Panc1 (cell line): ENCODE data around the gene CD1C. TPM values are rescaled to one million over a fixed set of nuclear protein-coding genes. Genes with fewer than 3 reads are reported as not detected.
"Not testable (repeated sequence)": the region's sequence is repeated elsewhere in the genome, so short reads cannot be mapped to it uniquely, and the experiment has no call there.

ENCODE experiments used
- ATAC-seq: fragments of 200-7000 bp; cut with Tn5 transposase; 2 replicates; pipeline ENCODE4 v1.9.1; 2020; ENCODE audit warnings: mild to moderate bottlenecking, moderate library complexity
- BruUV-seq: library from RNA; stranded (reverse); fragments of 400-500 nt; replicated peaks from 2 replicates; lab custom pipeline; 2021; lab: Mats Ljungman, UMichigan
- CTCF ChIA-PET: fragments of 300-600 bp; sonication (Branson Sonifier 250); formaldehyde crosslinking; loops from one replicate; lab custom pipeline; 2022; ENCODE audit warnings: antibody characterized with exemption; lab: Charles Lee
- POLR2A ChIA-PET: fragments of 300-600 bp; sonication (Branson Sonifier 250); formaldehyde crosslinking; loops from one replicate; lab custom pipeline; 2022; ENCODE audit warnings: antibody characterized with exemption; lab: Charles Lee
- DNase-seq: peaks from one replicate; pipeline ENCODE4 v3.0.0-alpha.2; 2010; ENCODE audit warnings: low read depth, low spot score
- H3K27ac ChIP-seq: 2 replicates; pipeline ENCODE4 v1.5.1; 2011; ENCODE audit warnings: mild to moderate bottlenecking, low read length, inconsistent platforms
- H3K27me3 ChIP-seq: fragments of 200-500 bp; sonication (Bioruptor generic); 2 replicates; pipeline ENCODE4 v1.6.0; 2014; ENCODE audit warnings: low read length, inconsistent platforms; ENCODE audit not compliant: control insufficient read depth, insufficient read depth
- H3K36me3 ChIP-seq: fragments of 200-500 bp; sonication (Bioruptor generic); 2 replicates; pipeline ENCODE4 v1.5.1; 2014; ENCODE audit warnings: inconsistent platforms, mild to moderate bottlenecking, low read length, moderate library complexity; ENCODE audit not compliant: control insufficient read depth, insufficient read depth
- H3K4me1 ChIP-seq: 2 replicates; pipeline ENCODE4 v1.5.1; 2011; ENCODE audit warnings: inconsistent platforms, mild to moderate bottlenecking, low read length, moderate library complexity; ENCODE audit not compliant: control insufficient read depth, insufficient read depth
- H3K4me3 ChIP-seq, 2 experiments: 2 replicates each; pipeline ENCODE4 v1.5.1; 2011 to 2012; ENCODE audit warnings: low read depth in 2 of 2, low read length in 2 of 2, mild to moderate bottlenecking in 2 of 2, inconsistent platforms in 1 of 2, moderate library complexity in 1 of 2
- H3K9me3 ChIP-seq: fragments of 200-500 bp; sonication (Bioruptor generic); 2 replicates; pipeline ENCODE4 v1.5.1; 2014; ENCODE audit warnings: low read depth, mild to moderate bottlenecking, inconsistent platforms, low read length, moderate library complexity; ENCODE audit not compliant: control insufficient read depth, insufficient read depth
- POLR2AphosphoS5 ChIP-seq: IDR thresholded peaks from 2 replicates; pipeline ENCODE4 v1.6.1; 2012; ENCODE audit warnings: mild to moderate bottlenecking, low read depth, low read length, moderate library complexity
- SIN3A ChIP-seq: IDR thresholded peaks from 2 replicates; pipeline ENCODE4 v1.6.1; 2012; ENCODE audit warnings: low read depth, mild to moderate bottlenecking, low read length, moderate library complexity, borderline replicate concordance; ENCODE audit not compliant: insufficient read depth
- TCF7L2 ChIP-seq: IDR thresholded peaks from 2 replicates; pipeline ENCODE4 v1.6.1; 2011; ENCODE audit warnings: mild to moderate bottlenecking, low read depth, low read length, inconsistent platforms
- in situ Hi-C: cut with HindIII; loops from 2 replicates; pipeline ENCODE4 v1.10.0; 2016; ENCODE audit warnings: low sequenced_read_pairs, low pct_unique_long_range_greater_than_20kb
- intact Hi-C: fragments of 100-400 bp; cut with micrococcal nuclease; formaldehyde crosslinking; loops from one replicate; pipeline ENCODE4 v1.10.0; 2022; ENCODE audit not compliant: unreplicated experiment
- total RNA-seq: library from RNA; stranded (reverse); gene quantifications from one replicate; pipeline ENCODE4 v1.2.1, GENCODE V29; 2021; ENCODE audit not compliant: unreplicated experiment
- TF ChIP-seq, protein P1 (sequence below), 2 experiments: IDR thresholded peaks; 2 replicates each; pipeline ENCODE4 v1.6.1; 2011 to 2012; ENCODE audit warnings: low read depth in 2 of 2, control low read depth in 1 of 2, low read length in 1 of 2, mild to moderate bottlenecking in 1 of 2, moderate library complexity in 1 of 2; ENCODE audit not compliant: insufficient read depth in 1 of 2
- TF ChIP-seq, protein P2 (sequence below): fragments of 450-650 bp; IDR thresholded peaks from 2 replicates; pipeline ENCODE4 v1.5.1; 2017; ENCODE audit warnings: mild to moderate bottlenecking

Gene CD1C
- total RNA-seq, 1 experiment from 2014 or later: not detected

DNA sequence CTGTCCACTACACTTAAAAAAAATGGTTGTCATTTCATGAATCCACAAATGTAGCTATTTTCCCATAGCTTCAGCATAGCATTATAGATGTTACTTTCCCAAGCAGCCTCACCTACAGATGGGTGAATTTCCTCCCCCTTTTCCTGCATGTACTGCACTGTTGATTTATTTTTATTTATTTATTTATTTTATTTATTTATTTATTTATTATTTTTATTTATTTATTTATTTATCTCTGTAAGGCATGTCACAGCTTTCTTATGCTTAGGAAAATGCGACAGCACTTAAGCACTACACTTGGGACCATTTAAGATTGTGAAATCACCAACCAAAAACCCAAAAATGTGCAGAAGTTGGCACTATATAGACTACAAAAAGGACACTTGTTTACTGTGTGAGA, 30.6 kb upstream of the CD1C start:
- no peaks in the 10 kb centered on the region for H3K9me3 ChIP-seq
- H3K36me3 ChIP-seq: no peaks in the 10 kb centered on the region
- BruUV-seq: no TSS peak
- no peak for TF ChIP-seq TCF7L2
- TF ChIP-seq, protein P1, sequence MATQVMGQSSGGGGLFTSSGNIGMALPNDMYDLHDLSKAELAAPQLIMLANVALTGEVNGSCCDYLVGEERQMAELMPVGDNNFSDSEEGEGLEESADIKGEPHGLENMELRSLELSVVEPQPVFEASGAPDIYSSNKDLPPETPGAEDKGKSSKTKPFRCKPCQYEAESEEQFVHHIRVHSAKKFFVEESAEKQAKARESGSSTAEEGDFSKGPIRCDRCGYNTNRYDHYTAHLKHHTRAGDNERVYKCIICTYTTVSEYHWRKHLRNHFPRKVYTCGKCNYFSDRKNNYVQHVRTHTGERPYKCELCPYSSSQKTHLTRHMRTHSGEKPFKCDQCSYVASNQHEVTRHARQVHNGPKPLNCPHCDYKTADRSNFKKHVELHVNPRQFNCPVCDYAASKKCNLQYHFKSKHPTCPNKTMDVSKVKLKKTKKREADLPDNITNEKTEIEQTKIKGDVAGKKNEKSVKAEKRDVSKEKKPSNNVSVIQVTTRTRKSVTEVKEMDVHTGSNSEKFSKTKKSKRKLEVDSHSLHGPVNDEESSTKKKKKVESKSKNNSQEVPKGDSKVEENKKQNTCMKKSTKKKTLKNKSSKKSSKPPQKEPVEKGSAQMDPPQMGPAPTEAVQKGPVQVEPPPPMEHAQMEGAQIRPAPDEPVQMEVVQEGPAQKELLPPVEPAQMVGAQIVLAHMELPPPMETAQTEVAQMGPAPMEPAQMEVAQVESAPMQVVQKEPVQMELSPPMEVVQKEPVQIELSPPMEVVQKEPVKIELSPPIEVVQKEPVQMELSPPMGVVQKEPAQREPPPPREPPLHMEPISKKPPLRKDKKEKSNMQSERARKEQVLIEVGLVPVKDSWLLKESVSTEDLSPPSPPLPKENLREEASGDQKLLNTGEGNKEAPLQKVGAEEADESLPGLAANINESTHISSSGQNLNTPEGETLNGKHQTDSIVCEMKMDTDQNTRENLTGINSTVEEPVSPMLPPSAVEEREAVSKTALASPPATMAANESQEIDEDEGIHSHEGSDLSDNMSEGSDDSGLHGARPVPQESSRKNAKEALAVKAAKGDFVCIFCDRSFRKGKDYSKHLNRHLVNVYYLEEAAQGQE (IDR thresholded peaks at IDR 0.05; ENCODE audit: insufficient read depth in 1 of 2, low read depth in 2 of 2, low read length in 1 of 2): no peak
- no peak for TF ChIP-seq POLR2AphosphoS5
- TF ChIP-seq, protein P2, sequence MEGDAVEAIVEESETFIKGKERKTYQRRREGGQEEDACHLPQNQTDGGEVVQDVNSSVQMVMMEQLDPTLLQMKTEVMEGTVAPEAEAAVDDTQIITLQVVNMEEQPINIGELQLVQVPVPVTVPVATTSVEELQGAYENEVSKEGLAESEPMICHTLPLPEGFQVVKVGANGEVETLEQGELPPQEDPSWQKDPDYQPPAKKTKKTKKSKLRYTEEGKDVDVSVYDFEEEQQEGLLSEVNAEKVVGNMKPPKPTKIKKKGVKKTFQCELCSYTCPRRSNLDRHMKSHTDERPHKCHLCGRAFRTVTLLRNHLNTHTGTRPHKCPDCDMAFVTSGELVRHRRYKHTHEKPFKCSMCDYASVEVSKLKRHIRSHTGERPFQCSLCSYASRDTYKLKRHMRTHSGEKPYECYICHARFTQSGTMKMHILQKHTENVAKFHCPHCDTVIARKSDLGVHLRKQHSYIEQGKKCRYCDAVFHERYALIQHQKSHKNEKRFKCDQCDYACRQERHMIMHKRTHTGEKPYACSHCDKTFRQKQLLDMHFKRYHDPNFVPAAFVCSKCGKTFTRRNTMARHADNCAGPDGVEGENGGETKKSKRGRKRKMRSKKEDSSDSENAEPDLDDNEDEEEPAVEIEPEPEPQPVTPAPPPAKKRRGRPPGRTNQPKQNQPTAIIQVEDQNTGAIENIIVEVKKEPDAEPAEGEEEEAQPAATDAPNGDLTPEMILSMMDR: no peak
- TF ChIP-seq SIN3A: no peak
- DNase-seq (no peak), ATAC-seq (no peak)
- POLR2A ChIA-PET: no interaction called here
- in situ Hi-C loops (no loop called here), intact Hi-C loops (no loop called here)
- no peaks in the 10 kb centered on the region; the same call in 1 of the 2 replicates for H3K27me3 ChIP-seq
- CTCF ChIA-PET: interaction anchor here (0.6 kb wide), 1 partner anchor 1486 kb away, joined by 3 read pairs; no protein-coding TSS in a partner anchor
- no peak overlapping the region for H3K27ac ChIP-seq
- no peaks in the 10 kb centered on the region for H3K4me1 ChIP-seq
- no peak overlapping the region for H3K4me3 ChIP-seq

DNA sequence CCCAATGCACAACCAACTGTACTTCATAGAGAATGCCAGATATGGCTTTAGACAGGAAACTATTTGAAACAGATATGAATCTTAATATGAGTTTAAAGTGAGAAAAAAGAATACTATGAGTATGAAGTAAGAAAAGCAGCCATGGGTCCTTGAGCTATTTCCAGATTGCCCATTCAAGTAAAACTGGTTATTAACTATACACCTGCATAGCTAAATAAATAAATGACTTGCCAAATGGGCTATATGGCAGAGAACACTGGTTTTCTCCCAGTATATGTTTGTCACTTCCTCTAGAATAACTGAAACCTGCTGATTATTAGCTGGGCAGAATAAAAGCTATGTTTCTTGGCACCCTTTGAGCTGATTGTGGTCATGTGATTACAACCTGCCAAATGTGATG, 17.0 kb upstream of the CD1C start:
- no peaks in the 10 kb centered on the region for H3K36me3 ChIP-seq
- TF ChIP-seq SIN3A (no peak), TCF7L2 (no peak), POLR2AphosphoS5 (no peak)
- no peak overlapping the region for H3K27ac ChIP-seq
- no peak overlapping the region for H3K4me3 ChIP-seq
- no peak for DNase-seq
- no peak for ATAC-seq
- ChIA-PET POLR2A (no interaction called here), CTCF (no interaction called here)
- intact Hi-C loops (no loop called here), in situ Hi-C loops (no loop called here)
- H3K4me1 ChIP-seq: no peaks in the 10 kb centered on the region
- no peaks in the 10 kb centered on the region for H3K27me3 ChIP-seq
- no peaks in the 10 kb centered on the region for H3K9me3 ChIP-seq
- BruUV-seq: no TSS peak

DNA sequence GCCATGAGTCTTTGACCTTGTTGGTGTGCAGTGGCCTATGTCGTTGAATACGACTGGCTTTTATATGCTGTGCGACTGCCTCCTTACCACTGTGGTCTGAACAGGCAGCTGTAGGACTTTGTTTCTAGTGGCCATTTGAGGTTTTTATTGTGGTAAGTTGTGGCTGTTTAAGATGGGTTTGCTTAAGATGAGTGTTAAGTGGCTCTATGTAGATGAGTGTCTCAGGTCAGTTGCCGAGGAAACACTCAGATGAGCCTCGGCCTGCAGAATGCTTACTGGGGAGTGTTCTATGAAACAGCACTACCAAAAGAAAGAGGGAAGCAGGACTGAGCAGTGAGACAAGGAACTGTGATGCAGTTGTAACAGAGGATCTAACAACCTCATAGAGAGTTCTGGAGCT, 14.9 kb upstream of the CD1C start:
- Histone ChIP-seq H3K4me1 (no peaks in the 10 kb centered on the region), H3K9me3 (no peaks in the 10 kb centered on the region), H3K27me3 (no peaks in the 10 kb centered on the region), H3K27ac (no peak overlapping the region), H3K36me3 (no peaks in the 10 kb centered on the region), H3K4me3 (no peak overlapping the region)
- TF ChIP-seq TCF7L2 (no peak), SIN3A (no peak), POLR2AphosphoS5 (no peak)
- TF ChIP-seq, protein P1 (IDR thresholded peaks at IDR 0.05; ENCODE audit: insufficient read depth in 1 of 2, low read depth in 2 of 2, low read length in 1 of 2): no peak
- TF ChIP-seq, protein P2: no peak
- in situ Hi-C loops: no loop called here
- ChIA-PET CTCF (no interaction called here), POLR2A (no interaction called here)
- DNase-seq: no peak
- intact Hi-C loops: no loop called here
- no peak for ATAC-seq
- no TSS peak for BruUV-seq

DNA sequence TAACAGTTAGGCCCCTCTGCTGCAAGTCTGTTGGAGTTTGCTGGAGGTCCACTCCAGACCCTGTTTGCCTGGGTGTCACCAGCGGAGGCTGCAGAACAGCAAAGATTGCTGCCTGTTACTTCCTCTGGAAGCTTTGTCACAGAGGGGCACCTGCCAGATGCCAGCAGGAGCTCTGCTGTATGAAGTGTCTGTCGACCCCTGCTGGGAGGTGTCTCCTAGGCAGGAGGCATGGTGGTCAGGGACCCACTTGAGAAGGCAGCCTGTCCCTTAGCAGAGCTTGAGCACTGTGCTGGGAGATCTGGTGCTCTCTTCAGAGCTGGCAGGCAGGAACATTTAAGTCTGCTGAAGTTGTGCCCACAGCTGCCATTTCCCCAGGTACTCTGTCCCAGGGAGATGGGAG, 7.3 kb upstream of the CD1C start:
- H3K27me3 ChIP-seq, H3K27ac ChIP-seq, CTCF ChIA-PET, H3K4me1 ChIP-seq, BruUV-seq, H3K4me3 ChIP-seq, H3K9me3 ChIP-seq, H3K36me3 ChIP-seq, POLR2A ChIA-PET, in situ Hi-C loops, intact Hi-C loops, DNase-seq, ATAC-seq: not testable (repeated sequence)
